NCI-H2227 treated with DMSO at 0.1 percent for 48 hours (cell line): Measurements from ENCODE around the gene NHEJ1.
A peak's percentile ranks its signal among the peaks of the same experiment; 100 is the strongest.

Experiments
- DNase-seq: peaks from one replicate; lab custom pipeline; 2025; lab: John Stamatoyannopoulos, UW

NHEJ1 gene

DNA sequence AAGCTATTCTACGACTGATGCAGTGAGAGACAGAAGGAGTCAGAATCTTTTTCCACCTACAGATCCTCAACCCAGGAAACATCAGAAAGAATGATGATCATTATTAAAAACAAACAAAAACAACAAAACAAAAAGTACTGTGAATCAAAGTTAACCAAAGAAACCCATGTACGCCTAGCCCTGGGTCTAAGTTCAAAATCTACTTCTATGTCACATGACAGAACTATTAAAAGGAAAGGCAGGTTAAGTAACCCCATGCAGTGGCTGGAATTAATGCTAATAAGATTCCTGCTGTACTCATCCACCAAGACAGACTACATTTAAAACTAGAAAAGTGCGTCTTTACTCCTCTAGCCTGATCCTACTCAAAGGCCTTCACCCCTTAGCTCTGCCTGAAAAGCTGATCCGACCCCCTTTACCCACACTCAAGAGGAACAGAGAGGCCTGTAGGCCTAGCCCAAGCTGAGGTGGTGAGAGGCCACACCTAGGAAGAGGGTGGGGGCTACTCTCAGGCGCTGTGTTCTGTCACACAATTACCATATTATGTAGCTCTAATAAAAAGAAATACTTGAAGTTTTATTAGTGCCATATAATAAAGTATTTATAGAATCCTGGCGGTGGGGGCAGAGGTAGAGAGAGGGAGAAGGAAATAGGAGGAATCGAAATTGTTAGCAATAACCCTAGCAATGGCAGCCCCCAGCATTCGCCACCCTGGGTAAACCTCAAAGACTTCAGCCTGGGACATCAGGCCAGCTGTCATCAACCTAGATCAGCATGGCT lies 37.1 kb downstream of the NHEJ1 start:
- no peak for DNase-seq

DNA sequence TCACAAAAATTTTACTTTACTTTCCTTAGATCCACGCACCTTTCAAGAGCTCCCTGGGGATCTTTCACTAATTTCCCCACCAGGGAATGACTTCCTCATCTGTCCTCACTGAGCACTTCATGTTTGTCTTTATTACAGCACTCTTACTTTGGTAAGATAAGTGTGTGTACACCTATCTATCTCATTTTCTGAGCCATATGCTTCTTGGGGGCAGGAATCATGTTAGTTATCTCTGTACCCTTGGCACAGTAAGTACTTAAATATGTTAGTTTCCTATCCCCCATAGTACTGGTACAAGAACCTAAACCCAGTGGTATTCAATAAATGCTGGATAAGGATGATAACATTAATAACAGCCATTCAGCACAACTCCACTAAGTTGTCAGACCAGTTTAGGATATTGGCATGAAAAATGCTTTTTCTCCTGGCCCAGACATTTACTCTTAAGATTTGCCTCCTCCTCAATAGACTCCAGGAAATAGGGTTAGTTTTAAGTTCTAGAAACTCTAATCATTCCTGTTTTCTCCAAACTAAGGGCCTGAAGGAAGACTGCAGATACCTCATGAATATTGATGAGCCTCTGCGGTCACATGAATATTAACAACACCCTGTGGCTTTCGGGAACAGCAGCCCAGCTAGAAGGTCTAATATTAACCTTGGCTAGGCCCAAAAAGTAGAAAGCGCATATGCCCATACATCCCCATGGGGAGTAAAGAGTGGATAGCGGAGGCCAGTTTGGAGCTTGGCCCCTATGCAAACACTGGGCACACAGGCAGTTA lies 38.2 kb downstream of the NHEJ1 start:
- no peak for DNase-seq

- DNase-seq: no peak
These were observed 40.5 kb downstream of the NHEJ1 start for GRCh38 chr2:219120082-219120481.

- DNase-seq: peak; percentile 25
These were observed 41.1 kb downstream of the NHEJ1 start for GRCh38 chr2:219119422-219120043.

GRCh38 chr2:219118504-219118903 lies 42.1 kb downstream of the NHEJ1 start:
- peak; percentile 6 for DNase-seq

GRCh38 chr2:219116776-219117646 lies 43.6 kb downstream of the NHEJ1 start:
- DNase-seq: no peak

DNA sequence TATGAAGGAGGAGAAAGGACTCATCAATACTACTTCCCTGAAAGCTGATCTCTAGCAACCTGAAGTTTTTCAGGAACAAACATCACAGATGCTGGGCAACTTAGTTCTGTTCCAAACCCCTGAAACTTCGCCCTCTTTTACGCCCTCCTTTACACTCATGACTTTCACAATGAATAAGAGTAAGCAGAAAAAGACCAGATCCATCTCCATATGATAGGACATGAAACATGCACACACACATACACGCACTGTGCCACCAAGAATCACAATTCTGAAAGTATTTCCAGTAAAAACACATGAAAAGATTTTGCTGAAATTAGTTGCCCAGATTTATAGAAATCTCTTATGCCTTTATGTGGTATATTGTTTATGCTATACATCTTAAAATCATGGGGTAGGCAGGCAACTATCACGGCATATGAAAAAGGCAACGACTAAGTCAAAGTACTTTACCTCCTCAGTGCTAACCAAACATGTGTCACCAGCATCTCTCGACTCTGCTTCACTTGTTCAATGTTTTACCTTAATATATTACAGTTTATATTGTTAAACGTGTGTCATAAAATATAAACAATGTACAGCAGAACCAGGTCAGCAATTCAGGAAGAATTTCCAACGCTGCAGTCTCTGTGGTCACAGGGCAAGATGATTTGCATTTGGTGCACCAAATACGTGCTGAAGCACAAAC lies 47.8 kb downstream of the NHEJ1 start:
- DNase-seq: no peak

DNA sequence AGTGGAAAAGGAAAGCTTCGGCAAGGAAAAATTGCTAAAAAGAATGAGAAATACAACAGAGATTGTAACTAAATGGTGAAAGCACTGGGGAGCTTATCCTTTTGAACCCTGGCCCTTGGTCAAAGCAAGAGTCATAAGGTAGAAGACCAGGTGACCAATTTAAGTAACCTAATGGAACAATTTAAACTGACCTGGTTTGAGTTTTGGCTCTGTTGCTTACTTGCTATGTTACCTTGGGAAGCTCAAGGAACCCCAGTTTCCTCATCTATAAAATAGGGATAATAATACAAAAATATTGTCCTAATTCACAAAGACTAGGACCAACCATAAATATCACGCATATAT lies 48.6 kb downstream of the NHEJ1 start:
- no peak for DNase-seq

DNA sequence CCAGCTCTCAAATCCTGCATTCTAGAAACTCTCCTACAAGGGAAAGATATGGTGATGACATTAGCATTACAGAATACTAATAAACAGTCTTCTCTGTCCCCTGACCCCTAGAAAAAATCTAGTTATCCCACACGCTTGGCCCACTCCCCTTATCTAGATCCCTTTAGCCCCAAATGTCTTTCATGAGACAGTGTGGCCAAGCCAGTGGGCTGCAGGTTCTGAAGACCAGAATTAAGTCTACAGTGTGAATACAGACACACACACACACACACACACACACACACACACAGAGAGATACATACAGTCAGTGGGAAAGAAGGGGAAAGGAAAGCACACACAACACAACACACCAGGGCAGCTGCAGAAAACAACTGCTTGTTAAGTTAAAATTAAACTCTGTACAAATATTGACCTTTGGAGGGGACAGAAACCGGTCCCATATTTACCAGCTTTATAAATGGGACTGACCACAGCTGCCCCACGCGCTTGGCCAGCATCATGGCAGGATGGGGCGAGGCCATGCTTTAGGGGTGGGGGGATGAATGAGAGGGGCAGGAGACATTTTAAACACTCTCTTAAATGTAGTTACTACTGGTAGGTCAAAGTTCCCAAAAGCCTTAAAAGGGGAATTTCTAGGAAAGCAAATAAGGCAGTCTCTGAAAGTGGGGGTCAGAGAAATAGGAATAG lies 49.1 kb downstream of the NHEJ1 start:
- no peak for DNase-seq

GRCh38 chr2:219109471-219109870 lies 51.1 kb downstream of the NHEJ1 start:
- peak; percentile 38 for DNase-seq

- DNase-seq: peak; percentile 12
These were observed 52.9 kb downstream of the NHEJ1 start for GRCh38 chr2:219107758-219108157.

DNA sequence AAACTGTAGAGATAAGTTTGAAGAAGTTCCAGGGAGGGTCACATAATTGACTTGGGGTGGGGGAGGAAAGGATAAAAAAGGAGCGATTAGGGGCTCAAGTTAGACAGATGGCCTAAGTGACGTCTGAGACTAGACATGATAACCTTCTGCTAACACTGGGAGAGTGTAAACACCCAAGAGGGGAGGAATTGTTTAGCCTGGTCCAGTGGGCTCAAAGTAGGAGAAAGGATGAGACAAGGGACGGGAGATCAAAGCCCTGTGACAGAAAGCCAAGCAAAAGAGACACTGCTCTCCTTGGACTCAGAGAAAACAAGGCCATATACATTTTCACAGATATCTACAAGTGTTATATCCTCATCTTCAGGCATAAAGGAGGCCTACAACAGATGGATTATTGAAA lies 54.4 kb downstream of the NHEJ1 start:
- DNase-seq: no peak

GRCh38 chr2:219104107-219105035 lies 56.2 kb downstream of the NHEJ1 start:
- peak; percentile 35 for DNase-seq

DNA sequence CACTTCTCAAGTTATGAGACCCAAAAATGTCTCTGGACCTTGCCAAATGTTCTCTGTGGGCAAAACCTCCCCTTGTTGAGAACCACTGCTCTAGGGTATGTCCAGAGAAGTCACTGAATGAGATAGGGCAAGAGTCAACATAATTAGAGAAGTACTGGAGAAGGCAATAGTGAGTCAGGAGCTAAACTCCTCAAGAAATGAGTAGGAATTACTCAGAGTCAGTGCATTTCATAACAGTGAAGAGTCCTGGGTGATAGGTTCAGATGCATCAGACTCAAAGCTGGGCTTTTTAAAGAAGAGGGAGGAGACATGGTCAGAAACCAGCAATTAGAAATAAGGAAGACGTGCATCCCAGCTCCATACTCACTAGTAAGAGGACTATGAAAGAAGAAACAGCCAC lies 61.3 kb downstream of the NHEJ1 start:
- no peak for DNase-seq

- DNase-seq: no peak
These were observed 65.1 kb downstream of the NHEJ1 start for GRCh38 chr2:219095406-219095935.

DNA sequence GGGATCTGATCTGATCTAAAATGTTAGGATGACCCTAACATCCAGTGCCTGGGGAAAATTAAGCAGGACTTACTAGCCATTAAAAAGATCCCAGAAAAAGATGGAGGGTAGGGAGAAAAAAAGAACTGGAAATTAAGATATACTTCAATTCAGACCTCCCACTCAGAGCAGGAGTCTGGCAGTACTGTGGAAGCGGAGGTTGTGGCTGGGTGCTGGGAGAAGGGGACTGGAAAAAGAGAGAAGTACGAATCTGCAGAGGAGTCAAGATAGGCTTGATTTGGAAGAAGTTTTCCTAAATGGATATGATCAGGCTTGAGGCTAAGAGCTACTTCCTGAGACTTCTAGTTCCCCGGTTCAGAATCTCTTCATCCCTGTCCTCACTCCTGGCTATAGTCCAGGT lies 66.4 kb downstream of the NHEJ1 start:
- DNase-seq: no peak

GRCh38 chr2:219090436-219091299 lies 69.9 kb downstream of the NHEJ1 start:
- no peak for DNase-seq

DNA sequence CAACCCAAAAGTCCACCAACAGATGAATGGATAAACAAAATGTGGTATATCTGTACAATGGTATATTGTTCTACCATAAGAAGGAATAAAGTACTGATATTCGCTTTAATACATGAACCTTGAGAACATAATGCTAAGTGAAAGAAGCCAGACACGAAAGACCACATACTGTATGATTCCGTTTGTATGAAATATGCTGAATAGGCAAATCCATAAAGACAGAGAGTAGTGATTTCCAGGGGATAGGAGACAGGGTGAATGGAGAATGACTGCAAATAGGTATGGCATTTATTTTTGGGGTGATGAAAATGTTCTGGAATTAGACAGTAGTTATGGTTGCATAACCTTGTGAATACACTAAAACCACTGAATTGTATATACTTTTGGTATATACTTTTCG lies 71.3 kb downstream of the NHEJ1 start:
- DNase-seq: no peak

GRCh38 chr2:219087848-219088247 lies 72.8 kb downstream of the NHEJ1 start:
- no peak for DNase-seq
